ENCODE measurements around the gene SLC66A2.

GRCh38 chr18:79930020-79930642, 21.3 kb downstream of the SLC66A2 start:
- no peak for TF ChIP-seq CTCF (IDR thresholded peaks at IDR 0.05)
- TF ChIP-seq POLR2A (IDR thresholded peaks at IDR 0.05), result no peak

Measured in testis (tissue), 2 donors.